GM21576 (cell line): Measurements from ENCODE around the gene SDSL.

ENCODE experiments used
- ATAC-seq: cut with Tn5 transposase; IDR thresholded peaks from one replicate; pipeline ENCODE4 v1.9.1; 2021; ENCODE audit warnings: mild to moderate bottlenecking, moderate library complexity; ENCODE audit not compliant: unreplicated experiment

SDSL gene

DNA sequence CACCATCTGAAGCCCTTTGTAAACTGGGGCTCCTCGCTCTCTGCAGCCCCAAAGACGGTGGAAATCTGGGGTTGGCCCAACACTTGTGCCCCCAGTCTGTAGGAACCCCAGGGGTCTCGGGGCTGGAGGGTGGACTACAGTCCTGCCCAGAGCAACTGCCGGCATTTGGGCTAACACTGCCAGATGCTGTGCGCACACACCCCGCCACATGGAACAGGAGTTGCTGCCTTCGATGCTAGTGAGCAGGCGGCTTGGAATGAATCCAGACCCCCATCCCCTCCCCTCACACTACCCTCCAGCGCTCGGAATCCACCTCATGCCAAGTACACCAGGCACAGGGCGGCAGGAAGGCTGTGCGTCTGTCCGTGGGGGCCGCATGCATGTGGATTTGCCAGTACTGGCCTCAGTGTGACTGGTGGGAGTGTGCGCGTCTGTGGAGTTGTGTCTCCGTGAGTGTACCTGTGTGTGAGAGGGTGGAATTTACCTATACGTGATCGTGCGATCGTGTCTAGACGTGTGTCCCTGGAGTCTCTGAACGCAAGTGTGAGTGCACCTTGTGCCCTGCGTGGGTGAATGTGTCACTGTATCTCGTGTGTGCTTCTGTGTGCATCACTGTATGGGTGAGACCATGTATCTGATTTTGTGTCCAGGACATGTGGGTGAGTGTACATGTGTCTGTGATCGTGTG is 44.4 kb downstream of the SDSL start:
- ATAC-seq, result no peak

- ATAC-seq, result no peak
Measured at GRCh38 chr12:113467142-113467501, 44.9 kb downstream of the SDSL start.

- no peak for ATAC-seq
Measured at GRCh38 chr12:113467502-113468364, 45.6 kb downstream of the SDSL start.

- ATAC-seq, result no peak
Measured at GRCh38 chr12:113468365-113469223, 46.4 kb downstream of the SDSL start.

DNA sequence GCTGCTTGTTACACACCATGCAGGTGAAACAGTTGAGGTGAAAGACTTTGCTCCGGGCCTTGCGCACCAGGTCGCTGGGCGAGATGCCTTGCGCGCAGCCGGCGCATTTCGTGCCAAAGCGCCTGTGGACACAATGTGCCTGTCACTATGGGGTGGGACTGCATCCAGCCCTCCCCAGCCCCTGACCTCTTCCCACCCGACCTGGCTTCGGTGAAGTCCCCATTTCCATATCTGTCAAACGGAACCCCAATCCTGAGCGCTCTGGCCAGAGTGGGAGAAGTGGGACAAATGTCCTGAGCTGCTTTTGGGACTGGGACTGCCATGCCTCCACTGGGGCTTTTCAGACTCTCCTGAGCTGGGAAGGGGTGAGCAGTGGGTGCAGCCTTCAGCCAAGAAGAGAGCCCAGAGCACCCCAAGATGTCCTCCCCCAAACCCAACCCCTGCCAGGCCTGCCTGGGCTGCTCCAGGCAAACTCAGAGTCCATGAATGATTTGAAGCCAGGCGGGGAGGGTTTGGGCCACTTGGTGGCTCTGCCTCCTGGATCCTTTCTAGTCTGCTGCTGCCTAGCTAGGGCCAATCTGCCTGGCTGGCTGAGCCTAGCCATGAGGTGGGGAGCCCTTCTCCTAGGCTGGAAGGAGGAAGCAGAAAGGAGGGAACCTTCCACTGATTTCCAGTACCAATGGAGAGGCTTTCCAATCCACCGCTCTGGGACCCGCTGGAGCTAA is 47.2 kb downstream of the SDSL start:
- no peak for ATAC-seq

- ATAC-seq, result no peak
Measured at GRCh38 chr12:113469949-113470743, 48.0 kb downstream of the SDSL start.

GRCh38 chr12:113470871-113471618 is 48.9 kb downstream of the SDSL start:
- ATAC-seq, result no peak

GRCh38 chr12:113471619-113472171 is 49.5 kb downstream of the SDSL start, which contains the start of gene LHX5:
TSS of gene LHX5 (minus strand) at chr12:113471871. CDS start at chr12:113471498, 373 bp downstream.
- ATAC-seq, result no peak

DNA sequence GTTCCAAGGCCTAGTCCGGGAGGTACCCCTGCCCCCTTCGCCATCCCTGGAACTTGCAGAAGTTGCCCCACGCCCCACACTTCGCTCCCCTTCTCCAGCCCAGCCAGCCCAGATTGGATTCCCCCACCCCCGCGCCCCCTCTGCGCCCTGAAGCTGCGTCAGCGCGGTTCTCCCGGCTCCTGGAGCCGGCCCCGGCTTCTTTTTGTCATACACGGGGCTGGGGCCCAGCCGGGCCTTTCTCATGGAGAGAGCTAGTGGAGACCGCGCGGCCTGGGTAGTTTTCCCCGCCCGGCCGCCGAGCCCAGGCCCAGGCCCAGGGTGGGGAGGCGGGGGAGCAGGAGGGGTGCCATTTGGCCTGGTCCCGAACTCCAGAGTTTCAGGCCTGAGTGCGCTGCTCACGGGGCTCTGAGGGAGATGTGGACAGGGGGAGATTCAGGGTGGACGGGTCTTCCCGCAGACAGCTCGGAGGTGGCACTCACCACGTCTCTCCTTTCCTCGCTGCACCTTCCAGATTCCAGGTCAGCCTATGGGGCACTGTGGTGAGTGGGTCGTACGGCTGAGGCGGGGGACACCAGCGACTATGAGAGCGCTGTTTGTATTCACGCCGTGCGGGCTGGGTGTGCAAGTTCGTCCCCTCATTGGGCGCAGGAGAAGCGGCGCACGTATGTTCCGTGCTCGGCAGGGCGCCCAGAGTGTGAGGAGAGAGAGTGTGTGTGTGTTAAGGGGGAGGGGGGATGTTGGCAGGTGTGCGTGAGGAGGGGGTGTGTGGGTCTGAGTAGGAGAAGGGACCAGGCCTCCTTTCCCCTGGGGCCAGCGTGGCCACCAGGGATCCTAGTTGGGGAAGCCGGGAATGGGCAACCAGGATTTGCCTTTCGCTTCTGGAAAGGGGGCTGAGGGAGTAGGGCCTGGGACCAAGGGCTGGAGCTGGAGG is 50.3 kb downstream of the SDSL start:
- ATAC-seq, result no peak

DNA sequence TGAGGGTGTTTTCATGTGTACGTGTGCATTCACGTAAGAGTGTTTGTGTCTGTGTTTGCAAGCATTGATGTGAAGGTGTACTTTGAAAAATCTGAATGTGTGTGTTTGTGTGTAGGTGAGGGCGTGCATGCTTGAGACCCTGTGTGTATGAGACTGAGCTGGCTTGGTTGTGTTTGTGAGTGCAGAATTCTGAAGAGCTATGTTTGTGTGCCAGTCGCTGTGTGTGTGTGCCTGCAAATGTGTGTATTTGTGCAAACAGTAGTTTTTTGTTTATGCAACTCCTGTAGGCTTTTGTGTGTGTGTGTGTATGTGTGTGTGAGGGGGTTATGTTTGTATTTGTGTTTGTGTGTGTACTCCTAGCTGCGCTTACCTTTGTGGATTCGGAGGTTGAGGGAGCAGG is 51.2 kb downstream of the SDSL start:
- no peak for ATAC-seq

- no peak for ATAC-seq
Measured at GRCh38 chr12:113473942-113474341, 51.8 kb downstream of the SDSL start.

DNA sequence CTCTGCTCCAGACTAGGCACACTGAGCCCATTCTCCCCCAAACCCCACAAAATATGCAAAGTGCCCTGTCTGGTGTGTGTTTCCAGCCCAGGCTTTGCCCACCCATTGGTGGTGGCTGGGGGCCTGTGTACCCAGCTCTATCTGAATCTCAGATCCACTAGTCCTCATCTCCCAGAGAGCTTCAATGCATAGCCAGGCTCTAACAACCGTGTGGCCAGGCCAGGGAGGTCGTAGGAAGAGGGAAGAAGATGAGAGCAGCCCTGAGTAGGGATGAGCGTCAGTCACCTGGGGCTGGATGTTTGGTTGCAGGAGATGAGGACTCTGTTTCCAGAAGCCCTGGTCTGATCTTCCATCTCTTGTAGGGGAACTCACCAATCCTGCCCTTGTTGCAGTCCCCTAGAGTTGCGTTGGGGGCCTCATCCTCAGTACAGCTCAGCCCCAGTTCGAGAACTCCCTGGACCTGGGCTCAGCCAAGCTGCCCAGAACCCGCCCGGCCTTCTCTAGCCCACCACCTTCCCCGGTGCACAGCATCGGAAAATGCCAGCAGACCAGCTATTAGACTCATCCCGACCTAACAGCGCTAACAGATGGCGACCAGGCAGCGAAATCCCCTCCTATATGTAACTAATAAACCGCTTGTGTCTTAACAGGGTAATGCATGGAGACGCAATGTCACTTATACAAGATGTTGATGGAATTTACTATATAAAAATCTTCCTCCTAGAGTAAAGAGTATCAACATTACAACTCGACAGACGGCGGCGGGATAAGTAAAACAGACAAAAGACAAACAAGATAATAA is 52.7 kb downstream of the SDSL start:
- ATAC-seq, result no peak

DNA sequence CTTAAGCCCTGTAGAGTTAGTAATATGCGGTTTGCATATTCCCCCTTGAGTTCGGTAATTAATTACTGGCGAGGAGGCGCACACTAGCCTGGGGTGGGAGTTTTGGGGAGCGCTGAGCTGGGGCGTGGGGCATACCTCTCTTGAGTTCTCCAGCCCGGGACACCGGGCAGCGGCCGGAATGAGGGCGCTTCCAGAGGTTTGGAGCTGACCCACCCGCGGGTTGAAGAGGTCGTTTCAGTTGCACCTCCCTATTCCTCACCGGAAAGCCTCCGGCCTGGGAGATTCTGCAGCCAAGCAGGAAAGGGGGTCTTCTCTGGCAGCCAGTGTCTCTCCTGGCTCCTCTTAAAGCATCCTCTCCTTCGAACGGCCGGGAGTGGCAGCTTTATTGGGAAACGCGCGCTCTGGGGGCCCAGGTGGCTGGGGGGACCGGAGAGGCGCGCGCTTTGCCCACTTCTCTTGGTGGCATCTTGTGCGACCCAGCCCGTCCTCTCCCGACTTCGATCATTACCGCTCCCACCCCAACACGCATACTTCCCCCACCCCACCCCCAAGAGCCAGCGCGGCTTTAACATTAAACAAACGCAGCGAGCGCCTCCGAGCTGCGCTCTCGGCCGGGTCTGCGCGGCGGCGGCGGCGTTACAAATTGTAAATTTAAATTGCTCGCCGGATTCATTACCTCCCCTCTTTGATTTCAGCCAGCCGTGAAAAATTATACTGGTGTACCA is 53.4 kb downstream of the SDSL start:
- no peak for ATAC-seq

DNA sequence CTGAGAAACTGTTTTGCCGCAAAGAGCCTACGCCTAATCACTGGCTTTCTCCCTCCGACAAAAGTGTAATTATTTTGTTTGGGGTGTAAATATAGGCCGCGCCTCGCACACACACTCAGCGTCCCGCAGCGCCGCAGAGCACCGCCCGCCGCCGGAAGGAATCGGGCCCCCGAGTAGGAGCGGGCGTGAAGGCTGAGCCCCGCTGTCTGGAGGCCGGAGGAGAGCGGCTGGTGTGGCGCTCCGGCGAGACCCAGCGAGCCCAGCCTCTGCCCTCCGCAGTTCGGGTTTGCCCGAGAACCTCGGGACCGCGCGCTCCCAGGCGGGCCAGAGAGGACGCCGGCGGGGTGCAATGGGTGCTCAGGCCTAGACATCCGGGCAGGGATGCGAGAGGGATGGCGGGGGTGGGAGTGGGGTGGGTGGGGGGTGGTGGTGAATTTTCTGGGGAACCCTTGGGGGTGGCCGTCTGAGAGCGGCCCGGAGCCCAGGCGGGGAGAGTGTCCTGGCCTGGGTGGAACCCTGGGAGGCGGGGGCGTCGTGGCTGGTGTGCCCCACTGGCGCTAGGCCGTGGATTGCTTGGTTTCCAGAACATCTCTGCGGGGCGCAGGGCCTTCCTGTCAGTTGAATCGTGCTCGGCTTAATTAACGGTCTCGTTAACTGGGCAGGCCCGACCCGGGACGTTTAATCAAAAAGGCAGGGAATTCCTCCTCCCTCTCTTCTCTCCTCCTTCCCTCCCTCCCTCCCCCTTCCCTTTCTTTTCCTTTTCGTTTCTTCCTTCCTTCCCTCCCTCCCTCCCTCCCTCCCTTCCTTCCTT is 54.2 kb downstream of the SDSL start:
- ATAC-seq, result no peak

DNA sequence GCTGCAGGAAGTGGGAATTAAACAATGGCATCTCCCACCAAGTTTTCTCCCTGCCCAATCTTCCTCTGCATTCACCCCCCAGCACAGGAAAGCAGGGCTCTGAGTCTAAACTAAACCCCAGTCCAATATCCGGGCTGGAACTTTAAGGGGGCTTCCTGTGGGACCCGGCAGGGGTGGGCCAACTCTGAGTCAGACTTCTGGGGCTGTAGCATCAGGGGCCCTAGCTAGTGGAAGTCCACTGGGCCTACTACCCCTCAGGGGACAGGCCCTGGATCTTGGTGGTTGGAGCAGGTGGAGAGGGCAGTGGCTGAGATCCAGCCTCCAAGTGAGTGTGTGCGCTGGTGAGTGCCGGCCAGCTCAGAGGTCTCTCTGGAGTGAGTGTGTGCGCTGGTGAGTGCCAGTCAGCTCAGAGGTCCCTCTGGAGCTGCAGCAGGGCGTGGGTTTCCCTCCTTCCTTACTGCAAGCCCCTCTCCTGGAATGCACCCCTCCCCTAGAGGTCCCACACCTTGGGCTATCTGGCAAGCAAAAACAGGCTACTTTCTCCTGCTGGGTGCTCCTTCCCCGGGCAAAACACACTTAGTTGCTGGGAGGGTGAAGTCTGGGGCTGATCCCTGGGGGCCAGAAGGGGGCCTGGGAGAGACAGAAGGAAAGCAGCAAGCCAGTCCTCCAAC is 55.1 kb downstream of the SDSL start:
- ATAC-seq, result no peak
